IMR-90 (cell line): ENCODE measurements around the gene MYO1F. TPM values are rescaled to one million over a fixed set of nuclear protein-coding genes. Genes with fewer than 3 reads are reported as not detected.

Source experiments
- ATAC-seq: fragments of 200-7000 bp; cut with Tn5 transposase; 2 replicates; pipeline ENCODE4 v1.9.1; 2020; ENCODE audit warnings: low read depth, mild to moderate bottlenecking, moderate library complexity
- BruUV-seq: library from RNA; stranded (reverse); fragments of 400-500 nt; replicated peaks from 2 replicates; lab custom pipeline; 2021; lab: Mats Ljungman, UMichigan
- CTCF ChIA-PET: fragments of 300-600 bp; formaldehyde crosslinking; extraction: SDS; loops from one replicate; lab custom pipeline; 2021; ENCODE audit warnings: antibody characterized with exemption; lab: Yijun Ruan, JAX
- POLR2A ChIA-PET: fragments of 300-600 bp; sonication (Branson Sonifier 250); formaldehyde crosslinking; loops from one replicate; lab custom pipeline; 2022; ENCODE audit warnings: antibody characterized with exemption; ENCODE audit not compliant: unreplicated experiment; lab: Charles Lee
- DNase-seq: peaks from one replicate; pipeline ENCODE4 v3.0.0; 2013
- H2AFZ ChIP-seq: replicated peaks from 2 replicates; pipeline ENCODE3; 2013; ENCODE audit warnings: low read length, mild to moderate bottlenecking; ENCODE audit not compliant: poor library complexity
- H2AK5ac ChIP-seq: 2 replicates; pipeline ENCODE4 v1.6.1; 2013; ENCODE audit warnings: low read depth, low read length, inconsistent platforms
- H2AK9ac ChIP-seq: replicated peaks from 2 replicates; pipeline ENCODE3; 2013; ENCODE audit warnings: mild to moderate bottlenecking, low read depth, low read length, moderate library complexity; ENCODE audit not compliant: poor library complexity
- H2BK120ac ChIP-seq: 2 replicates; pipeline ENCODE4 v1.6.1; 2013; ENCODE audit warnings: low read depth, low read length, inconsistent platforms
- H2BK15ac ChIP-seq: 3 replicates; pipeline ENCODE4 v1.6.1; 2013; ENCODE audit warnings: low read depth, low read length, inconsistent platforms
- H2BK20ac ChIP-seq: 2 replicates; pipeline ENCODE4 v1.6.1; 2013; ENCODE audit warnings: low read depth, mild to moderate bottlenecking, inconsistent platforms, low read length, moderate library complexity
- H2BK5ac ChIP-seq: 2 replicates; pipeline ENCODE4 v1.6.1; 2013; ENCODE audit warnings: mild to moderate bottlenecking, low read depth, low read length, inconsistent platforms; ENCODE audit not compliant: poor library complexity, severe bottlenecking
- H3K14ac ChIP-seq: replicated peaks from 2 replicates; pipeline ENCODE4 v1.6.1; 2013; ENCODE audit warnings: low read depth, low read length, inconsistent platforms
- H3K18ac ChIP-seq: 2 replicates; pipeline ENCODE4 v1.6.1; 2013; ENCODE audit warnings: low read depth, low read length, control low read depth
- H3K23ac ChIP-seq: 2 replicates; pipeline ENCODE4 v1.6.1; 2013; ENCODE audit warnings: low read depth, low read length, inconsistent platforms
- H3K27ac ChIP-seq: 2 replicates; pipeline ENCODE4 v1.5.1; 2013; ENCODE audit warnings: mild to moderate bottlenecking, control low read depth, low read length; ENCODE audit not compliant: insufficient read depth
- H3K27me3 ChIP-seq: 2 replicates; pipeline ENCODE4 v1.6.1; 2013; ENCODE audit warnings: low read length; ENCODE audit not compliant: control insufficient read depth, insufficient read depth
- H3K36me3 ChIP-seq: 2 replicates; pipeline ENCODE4 v1.6.1; 2013; ENCODE audit warnings: low read length, mixed read lengths; ENCODE audit not compliant: control insufficient read depth, insufficient read depth
- H3K4ac ChIP-seq: 2 replicates; pipeline ENCODE4 v1.6.1; 2013; ENCODE audit warnings: low read depth, low read length, inconsistent platforms
- H3K4me1 ChIP-seq: 2 replicates; pipeline ENCODE4 v1.6.1; 2013; ENCODE audit warnings: low read length, mixed read lengths; ENCODE audit not compliant: control insufficient read depth, insufficient read depth
- H3K4me2 ChIP-seq: 2 replicates; pipeline ENCODE4 v1.6.1; 2013; ENCODE audit warnings: low read depth, mild to moderate bottlenecking, control low read depth, low read length, moderate library complexity
- H3K4me3 ChIP-seq: 2 replicates; pipeline ENCODE4 v1.5.1; 2013; ENCODE audit warnings: low read depth, mild to moderate bottlenecking, control low read depth, low read length, moderate library complexity; ENCODE audit not compliant: insufficient read depth
- H3K56ac ChIP-seq: 2 replicates; pipeline ENCODE4 v1.6.1; 2013; ENCODE audit warnings: low read length, inconsistent platforms; ENCODE audit not compliant: insufficient read depth; ENCODE audit errors: extremely low read depth
- H3K79me1 ChIP-seq, 2 experiments: 2 replicates each; pipeline ENCODE4 v1.6.1; 2013; ENCODE audit warnings: low read length in 2 of 2, inconsistent platforms in 1 of 2, low read depth in 1 of 2
- H3K9ac ChIP-seq: 2 replicates; pipeline ENCODE4 v1.6.1; 2013; ENCODE audit warnings: low read depth, low read length, control low read depth
- H3K9me1 ChIP-seq: 2 replicates; pipeline ENCODE4 v1.6.1; 2013; ENCODE audit warnings: low read length, inconsistent platforms; ENCODE audit not compliant: insufficient read depth
- H3K9me3 ChIP-seq: 2 replicates; pipeline ENCODE4 v1.6.1; 2013; ENCODE audit warnings: low read length; ENCODE audit not compliant: control insufficient read depth, insufficient read depth
- H4K20me1 ChIP-seq: 2 replicates; pipeline ENCODE4 v1.6.1; 2013; ENCODE audit warnings: low read length, inconsistent platforms; ENCODE audit not compliant: insufficient read depth
- H4K5ac ChIP-seq: 2 replicates; pipeline ENCODE4 v1.6.1; 2013; ENCODE audit warnings: mild to moderate bottlenecking, low read depth, low read length, control low read depth
- H4K8ac ChIP-seq, 2 experiments: 2 replicates each; pipeline ENCODE4 v1.6.1; 2013; ENCODE audit warnings: low read depth in 2 of 2, low read length in 2 of 2, control low read depth in 1 of 2, inconsistent platforms in 1 of 2
- H4K91ac ChIP-seq: 2 replicates; pipeline ENCODE4 v1.6.1; 2013; ENCODE audit warnings: low read depth, low read length, inconsistent platforms; ENCODE audit not compliant: insufficient read depth
- BHLHE40 ChIP-seq: fragments of 150-350 bp; IDR thresholded peaks from 2 replicates; pipeline ENCODE4 v1.6.1; 2016; ENCODE audit warnings: mild to moderate bottlenecking, low read depth, low read length
- CHD1 ChIP-seq: IDR thresholded peaks from 2 replicates; pipeline ENCODE4 v1.6.1; 2012; ENCODE audit warnings: low read depth, low read length, improper control_type of control experiment
- CTCF ChIP-seq: conservative IDR thresholded peaks from 2 replicates; pipeline ENCODE4 v1.5.1; 2012; ENCODE audit warnings: mild to moderate bottlenecking, low read depth, low read length, improper control_type of control experiment
- ELK1 ChIP-seq: fragments of 150-350 bp; IDR thresholded peaks from 2 replicates; pipeline ENCODE4 v1.6.1; 2016; ENCODE audit warnings: low read depth, mild to moderate bottlenecking, low read length, moderate library complexity, borderline replicate concordance
- FOS ChIP-seq: fragments of 150-350 bp; IDR thresholded peaks from 2 replicates; pipeline ENCODE4 v1.6.1; 2016; ENCODE audit warnings: low read depth, low read length
- MAFK ChIP-seq: IDR thresholded peaks from 2 replicates; pipeline ENCODE4 v1.6.1; 2012; ENCODE audit warnings: low read depth, low read length, improper control_type of control experiment
- MAZ ChIP-seq: IDR thresholded peaks from 2 replicates; pipeline ENCODE4 v1.6.1; 2012; ENCODE audit warnings: low read depth, mild to moderate bottlenecking, low read length, improper control_type of control experiment, moderate library complexity, borderline replicate concordance
- RAD21 ChIP-seq: IDR thresholded peaks from 2 replicates; pipeline ENCODE4 v1.6.1; 2012; ENCODE audit warnings: low read length, improper control_type of control experiment
- RFX5 ChIP-seq: IDR thresholded peaks from 2 replicates; pipeline ENCODE4 v1.8.0; 2012; ENCODE audit warnings: low read depth, mild to moderate bottlenecking, low read length, moderate library complexity
- SMC3 ChIP-seq: fragments of 150-350 bp; IDR thresholded peaks from 2 replicates; pipeline ENCODE4 v1.6.1; 2016; ENCODE audit warnings: low read depth, mild to moderate bottlenecking, antibody characterized with exemption, low read length, moderate library complexity
- USF2 ChIP-seq: fragments of 150-350 bp; IDR thresholded peaks from 2 replicates; pipeline ENCODE4 v1.6.1; 2017; ENCODE audit warnings: mild to moderate bottlenecking, antibody characterized with exemption, low read length, low read depth
- WGBS, 2 experiments: methylation state at CpG; one replicate each; pipeline versions ENCODE4 v1.1.5 to v1.1.7; 2013; ENCODE audit warnings: missing lambda C conversion rate in 2 of 2; ENCODE audit not compliant: insufficient read length in 1 of 2; ENCODE audit errors: extremely low coverage in 2 of 2; 5-methylcytosine and 5-hydroxymethylcytosine counted together
- dilution Hi-C: fragments of 300-500 bp; cut with HindIII; formaldehyde crosslinking; loops from one replicate; pipeline ENCODE4 v1.14.3; 2018; ENCODE audit warnings: low sequenced_read_pairs; ENCODE audit not compliant: unreplicated experiment
- in situ Hi-C: fragments of 300-500 bp; cut with MboI; formaldehyde crosslinking; loops from 3 replicates; pipeline ENCODE4 v1.14.3; 2019; ENCODE audit warnings: low sequenced_read_pairs, inconsistent platforms, mixed read lengths
- intact Hi-C: fragments of 100-400 bp; cut with micrococcal nuclease; formaldehyde crosslinking; loops from 2 replicates; pipeline ENCODE4 v1.10.0; 2022
- polyA plus RNA-seq, 3 experiments: library from polyadenylated mRNA; depleted of rRNA; stranded (reverse); fragments of >200 nt; gene quantifications; 2 replicates each; pipeline ENCODE4 v1.2.3, GENCODE V29; 2012; ENCODE audit warnings: low replicate concordance in 1 of 3
- total RNA-seq: library from RNA; depleted of rRNA; stranded (reverse); fragments of >200 nt; gene quantifications from 2 replicates; pipeline ENCODE4 v1.2.3, GENCODE V29; 2012

The MYO1F gene
- total and polyA plus RNA-seq, 2 of the 4 experiments (the other 2 are of a cell fraction): 0.14 to 0.18 TPM

GRCh38 chr19:8580710-8581281, 3.6 kb upstream of the MYO1F start:
- Histone ChIP-seq H4K5ac (no peak overlapping the region), H3K23ac (no peak overlapping the region), H3K9me1 (peaks cover 6% of the 10 kb centered on the region; the same call in 1 of the 2 replicates), H3K18ac (no peak overlapping the region), H2BK120ac (no peak overlapping the region), H2AFZ (peak overlapping the region; percentile 25), H2AK5ac (peak overlapping the region; percentile 85), H2BK15ac (no peak overlapping the region), H3K9ac (no peak overlapping the region), H4K20me1 (no peaks in the 10 kb centered on the region), H3K4me1 (peaks cover 1% of the 10 kb centered on the region), H3K79me1 (no peaks in the 10 kb centered on the region), H3K14ac (no peak overlapping the region), H3K4ac (no peak overlapping the region), H3K56ac (no peak overlapping the region), H4K91ac (no peak overlapping the region), H3K4me2 (no peak overlapping the region), H2AK9ac (peak overlapping the region; percentile 19), H2BK20ac (no peak overlapping the region), H3K4me3 (no peak overlapping the region), H4K8ac (no peak overlapping the region), H3K27me3 (no peaks in the 10 kb centered on the region), H3K27ac (no peak overlapping the region), H3K9me3 (no peaks in the 10 kb centered on the region), H3K36me3 (peaks cover 3% of the 10 kb centered on the region; the same call in 1 of the 2 replicates), H2BK5ac (no peak overlapping the region)
- BruUV-seq: no TSS peak
- ATAC-seq (peak; percentile 84), DNase-seq (peak; percentile 66)
- POLR2A ChIA-PET: no interaction called here
- intact Hi-C loops (loop anchor here (2.0 to 10.0 kb wide), 2 partner anchors 62 to 316 kb away; no protein-coding TSS in a partner anchor), in situ Hi-C loops (no loop called here), dilution Hi-C loops (no loop called here)
- WGBS, 2 experiments: 0% methylated on average over 9 of the region's 21 CpGs; no CpG with 5 or more reads in 1 of the 2 experiments
- TF ChIP-seq MAZ (peak; percentile 24; the same call in 1 of the 2 replicates), RFX5 (no peak), ELK1 (0 out of 2 replicates have a peak, but pooled peaks have one; percentile 28), FOS (no peak), USF2 (no peak), SMC3 (peak; percentile 91), RAD21 (peak; percentile 87), MAFK (no peak), CTCF (peak; percentile 100; the same call in 1 of the 2 replicates), CHD1 (no peak), BHLHE40 (no peak)
- CTCF ChIA-PET: interaction anchor here (0.5 to 1.7 kb wide), 16 partner anchors 9 to 441 kb away, joined by 3 to 14 read pairs (median 4); partner anchors contain the start of genes ANGPTL4 and NFILZ
